SJSA1 (cell line): ENCODE data around the gene TASL. TPM values are rescaled to one million over a fixed set of nuclear protein-coding genes. Genes with fewer than 3 reads are reported as not detected.
A peak's percentile ranks its signal among the peaks of the same experiment; 100 is the strongest.

Experiments
- DNase-seq, 2 experiments: peaks; one replicate each; pipeline ENCODE4 v3.0.0-alpha.2; 2015 to 2020; ENCODE audit warnings: low spot score in 2 of 2, low read depth in 1 of 2
- H3K27ac ChIP-seq: fragments of 250-450 bp; sonication (Bioruptor Pico); 2 replicates; pipeline ENCODE4 v1.5.1; 2020; ENCODE audit warnings: mild to moderate bottlenecking, moderate library complexity
- H3K27me3 ChIP-seq: fragments of 250-450 bp; sonication (Bioruptor Pico); replicated peaks from 2 replicates; pipeline ENCODE4 v1.5.1; 2020; ENCODE audit warnings: mild to moderate bottlenecking, moderate library complexity
- H3K36me3 ChIP-seq: fragments of 250-450 bp; sonication (Bioruptor Pico); 2 replicates; pipeline ENCODE4 v1.5.1; 2020; ENCODE audit warnings: mild to moderate bottlenecking
- H3K4me1 ChIP-seq: fragments of 250-450 bp; sonication (Bioruptor Pico); replicated peaks from 2 replicates; pipeline ENCODE4 v1.6.1; 2021; ENCODE audit warnings: mild to moderate bottlenecking
- H3K4me3 ChIP-seq: fragments of 250-450 bp; sonication (Bioruptor Pico); 2 replicates; pipeline ENCODE4 v1.5.1; 2020; ENCODE audit warnings: mild to moderate bottlenecking
- H3K9me3 ChIP-seq: fragments of 250-450 bp; sonication (Bioruptor Pico); replicated peaks from 2 replicates; pipeline ENCODE4 v1.5.1; 2020; ENCODE audit warnings: mild to moderate bottlenecking
- total RNA-seq: library from RNA; depleted of rRNA; stranded (reverse); fragments of >200 nt; shearing (Covaris generic); gene quantifications from 2 replicates; pipeline ENCODE4 v1.2.3, GENCODE V29; 2014; rRNA removed

Gene TASL
- total RNA-seq, 1 experiment from 2014 or later, result not detected

DNA sequence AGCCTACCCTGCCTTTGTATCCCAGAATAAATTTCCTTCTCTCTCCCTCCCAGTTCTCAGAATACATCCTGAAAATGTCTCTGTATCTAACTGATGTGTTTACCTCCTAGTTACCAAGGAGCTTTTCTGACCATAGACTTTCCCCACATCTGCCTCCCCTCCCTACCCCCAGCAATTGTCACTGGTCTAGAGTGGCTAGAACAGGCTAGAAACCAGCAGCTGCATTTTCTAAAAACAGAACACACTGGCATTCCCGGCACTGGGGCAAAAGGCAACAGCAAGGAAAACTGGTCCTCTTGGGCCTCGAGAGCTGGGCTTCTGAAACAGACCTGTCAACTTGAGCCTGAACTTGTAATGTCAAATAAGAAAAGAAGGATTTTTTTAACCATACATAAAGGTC lies 16.4 kb downstream of the TASL start:
- no peaks in the 10 kb centered on the region for H3K4me1 ChIP-seq
- H3K36me3 ChIP-seq, result no peaks in the 10 kb centered on the region
- H3K27ac ChIP-seq, result no peak overlapping the region
- H3K4me3 ChIP-seq, result no peak overlapping the region
- no peaks in the 10 kb centered on the region for H3K27me3 ChIP-seq
- no peak for DNase-seq
- H3K9me3 ChIP-seq, result no peaks in the 10 kb centered on the region

DNA sequence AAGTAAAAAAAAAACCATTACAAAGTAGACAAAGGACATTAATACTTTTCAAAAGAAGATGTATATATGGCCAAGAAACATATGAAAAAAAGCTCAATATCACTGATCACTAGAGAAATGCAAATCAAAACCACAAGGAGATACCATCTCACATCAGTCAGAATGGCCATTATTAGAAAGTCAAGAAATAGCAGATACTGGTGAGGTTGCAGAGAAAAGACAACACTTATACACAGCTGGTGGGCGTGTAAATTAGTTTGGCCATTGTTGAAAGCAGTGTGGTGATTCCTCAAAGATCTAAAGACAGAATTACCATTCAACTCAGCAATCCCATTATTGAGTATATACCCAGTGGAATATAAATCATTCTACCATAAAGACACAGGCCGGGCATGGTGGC lies 39.3 kb downstream of the TASL start:
- Histone ChIP-seq H3K36me3 (no peaks in the 10 kb centered on the region), H3K27ac (no peak overlapping the region), H3K9me3 (no peaks in the 10 kb centered on the region), H3K27me3 (no peaks in the 10 kb centered on the region), H3K4me3 (no peak overlapping the region), H3K4me1 (no peaks in the 10 kb centered on the region)
- DNase-seq, result no peak

DNA sequence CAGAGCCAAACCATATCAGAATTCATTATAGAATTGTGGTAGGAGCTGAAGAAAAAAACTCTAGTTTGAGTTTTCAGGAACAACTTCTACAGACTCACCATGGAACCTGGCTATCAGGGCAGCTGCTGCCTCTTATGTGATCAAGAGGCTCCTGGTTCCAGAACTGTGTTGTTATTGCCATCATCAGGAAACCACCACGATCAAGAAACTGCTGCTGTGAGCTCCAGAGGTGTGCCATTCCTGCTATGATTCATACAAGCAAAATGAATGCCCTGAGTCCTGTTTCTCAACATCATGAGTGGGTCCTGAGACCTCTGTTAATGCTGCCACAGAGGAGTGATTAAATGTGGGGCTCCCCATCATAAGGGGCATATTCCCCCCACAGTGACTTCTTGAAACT lies 43.7 kb downstream of the TASL start:
- Histone ChIP-seq H3K36me3 (no peaks in the 10 kb centered on the region), H3K4me3 (no peak overlapping the region), H3K27ac (no peak overlapping the region), H3K27me3 (no peaks in the 10 kb centered on the region), H3K4me1 (no peaks in the 10 kb centered on the region), H3K9me3 (no peaks in the 10 kb centered on the region)
- DNase-seq, result no peak

GRCh38 chrX:30533266-30533665 lies 44.3 kb downstream of the TASL start:
- H3K36me3 ChIP-seq, result no peaks in the 10 kb centered on the region
- H3K27ac ChIP-seq, result no peak overlapping the region
- no peaks in the 10 kb centered on the region for H3K27me3 ChIP-seq
- no peaks in the 10 kb centered on the region for H3K4me1 ChIP-seq
- no peak overlapping the region for H3K4me3 ChIP-seq
- DNase-seq, result no peak
- no peaks in the 10 kb centered on the region for H3K9me3 ChIP-seq

- DNase-seq, result no peak
- Histone ChIP-seq H3K4me1 (no peaks in the 10 kb centered on the region), H3K27me3 (no peaks in the 10 kb centered on the region), H3K27ac (no peak overlapping the region), H3K4me3 (no peak overlapping the region), H3K9me3 (no peaks in the 10 kb centered on the region), H3K36me3 (no peaks in the 10 kb centered on the region)
Observed at GRCh38 chrX:30530606-30531005, 47.0 kb downstream of the TASL start.

DNA sequence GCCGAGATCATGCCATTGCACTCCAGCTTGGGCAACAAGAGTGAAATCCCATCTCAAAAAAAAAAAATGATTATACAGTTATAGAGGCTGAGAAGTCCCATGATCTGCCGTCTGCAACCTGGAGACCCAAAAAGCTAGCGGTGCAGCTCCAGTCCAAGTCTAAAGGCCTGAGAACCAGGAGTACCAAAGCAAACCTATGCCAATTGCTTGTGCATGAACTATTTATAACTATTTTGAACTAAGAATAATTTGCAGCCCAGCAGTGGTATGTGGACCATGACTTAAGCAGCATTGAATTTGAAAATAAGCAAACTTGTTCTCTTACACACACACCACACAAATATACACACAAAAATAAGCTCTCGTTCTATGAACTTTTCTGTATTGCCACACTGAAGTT lies 51.8 kb downstream of the TASL start:
- H3K9me3 ChIP-seq, result no peaks in the 10 kb centered on the region
- H3K36me3 ChIP-seq, result no peaks in the 10 kb centered on the region
- no peak for DNase-seq
- H3K4me3 ChIP-seq, result no peak overlapping the region
- H3K4me1 ChIP-seq, result peaks cover 4% of the 10 kb centered on the region
- no peaks in the 10 kb centered on the region for H3K27me3 ChIP-seq
- no peak overlapping the region for H3K27ac ChIP-seq

DNA sequence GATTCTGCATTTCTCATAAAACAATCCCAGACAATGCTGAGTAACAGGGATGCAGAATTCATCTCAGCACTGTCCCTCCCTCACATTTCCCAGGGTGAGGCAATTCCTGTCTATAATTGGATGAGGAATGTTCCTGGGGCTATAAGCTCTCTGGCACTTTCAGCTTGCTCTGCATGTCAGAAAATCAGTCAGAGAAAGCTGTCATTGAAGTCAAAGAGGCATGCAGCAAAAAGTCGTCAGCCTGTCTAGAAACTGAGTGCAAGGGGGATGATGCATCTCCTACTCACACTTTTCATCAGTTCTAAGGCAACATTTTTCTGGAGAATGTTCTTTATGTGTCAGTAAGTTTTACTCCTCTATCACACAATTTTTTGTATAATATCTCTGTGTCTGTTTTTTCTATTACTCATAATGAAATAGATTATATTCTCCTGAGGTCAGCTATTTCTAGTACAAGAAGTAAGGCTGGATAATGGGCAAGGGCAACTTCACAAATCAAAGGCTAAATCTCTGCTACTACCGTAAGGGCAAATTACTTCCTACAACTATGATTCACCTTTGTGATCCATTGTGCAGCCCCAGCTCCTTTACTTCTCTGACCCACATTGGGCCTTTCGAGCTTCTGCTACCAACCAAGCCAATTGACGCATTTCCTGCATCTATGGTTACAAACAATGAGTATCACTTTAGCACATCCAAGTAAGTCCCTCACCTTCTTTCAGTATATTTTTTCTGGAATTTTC lies 56.0 kb downstream of the TASL start:
- peak; percentile 28 to 34 for DNase-seq
- H3K36me3 ChIP-seq, result no peaks in the 10 kb centered on the region
- H3K27ac ChIP-seq, result peak overlapping the region; percentile 67
- H3K9me3 ChIP-seq, result no peaks in the 10 kb centered on the region
- H3K4me3 ChIP-seq, result no peak overlapping the region
- no peaks in the 10 kb centered on the region for H3K27me3 ChIP-seq
- peaks cover 4% of the 10 kb centered on the region for H3K4me1 ChIP-seq

DNA sequence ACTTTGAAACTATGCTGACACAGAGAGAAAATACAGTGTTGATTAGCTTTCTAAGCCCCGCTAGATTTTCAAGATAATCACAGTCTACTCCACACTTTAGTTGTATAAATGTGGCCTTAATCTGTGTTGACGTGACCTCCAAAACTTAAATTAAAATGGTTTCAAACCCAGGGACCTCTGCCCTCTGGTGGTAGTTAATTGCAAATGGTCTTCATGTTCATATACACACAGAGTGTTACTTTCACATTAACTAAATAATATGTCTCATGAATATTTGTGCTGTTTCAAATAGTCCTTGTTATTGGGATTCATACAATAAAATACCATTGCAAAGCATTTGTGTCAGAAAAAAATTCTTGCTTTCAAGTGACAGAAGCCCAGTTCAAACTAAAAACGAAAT lies 64.3 kb downstream of the TASL start:
- H3K27me3 ChIP-seq, result no peaks in the 10 kb centered on the region
- DNase-seq, result no peak
- H3K36me3 ChIP-seq, result no peaks in the 10 kb centered on the region
- no peak overlapping the region for H3K4me3 ChIP-seq
- H3K9me3 ChIP-seq, result no peaks in the 10 kb centered on the region
- H3K4me1 ChIP-seq, result peaks cover 5% of the 10 kb centered on the region
- H3K27ac ChIP-seq, result no peak overlapping the region

Other genes starting within 250 kb of the TASL start
- 5.4 and 7.2 TPM in 2 replicates for gene GK, start 75.7 kb upstream of the TASL start, total RNA-seq